Natural killer cell (primary cell): Measurements from ENCODE around the gene ORMDL2. TPM values are rescaled to one million over a fixed set of nuclear protein-coding genes. Genes with fewer than 3 reads are reported as not detected.
"Not testable (repeated sequence)": the region's sequence is repeated elsewhere in the genome, so short reads cannot be mapped to it uniquely, and the experiment has no call there.

Experiments used
- ATAC-seq, 3 donors: fragments of 150-1000 bp in 2 of 3; fragments of 200-7000 bp in 1 of 3; cut with Tn5 transposase; 1 replicate in 1 of 3; 2 replicates in 2 of 3; pipeline ENCODE4 v1.10.0; 2021; ENCODE audit warnings: mild to moderate bottlenecking in 2 of 3, moderate library complexity in 2 of 3
- DNase-seq, 2 donors: peaks; one replicate each; pipeline versions ENCODE4 v3.0.0 to v3.0.0-alpha.2; 2013 to 2021; ENCODE audit warnings: mixed read lengths in 1 of 2
- H3K27ac ChIP-seq: one replicate; pipeline ENCODE4 v1.5.1; 2013; ENCODE audit warnings: mild to moderate bottlenecking, low read length
- H3K27me3 ChIP-seq: one replicate; pipeline ENCODE4 v1.6.1; 2013; ENCODE audit warnings: low read length; ENCODE audit not compliant: control insufficient read depth, insufficient read depth
- H3K36me3 ChIP-seq: one replicate; pipeline ENCODE4 v1.6.1; 2013; ENCODE audit warnings: low read length; ENCODE audit not compliant: control insufficient read depth, insufficient read depth
- H3K4me1 ChIP-seq: one replicate; pipeline ENCODE4 v1.6.1; 2013; ENCODE audit warnings: low read length; ENCODE audit not compliant: control insufficient read depth, insufficient read depth
- H3K4me3 ChIP-seq: one replicate; pipeline ENCODE4 v1.5.1; 2013; ENCODE audit warnings: low read length
- H3K9me3 ChIP-seq: one replicate; pipeline ENCODE4 v1.6.1; 2013; ENCODE audit warnings: low read length; ENCODE audit not compliant: control insufficient read depth, insufficient read depth
- H3K27ac Mint-ChIP-seq, 2 donors: one replicate each; pipeline ENCODE4 v1.8.0; 2022; ENCODE audit warnings: mild to moderate bottlenecking in 2 of 2, mixed read lengths in 2 of 2, moderate library complexity in 1 of 2
- H3K27me3 Mint-ChIP-seq, 2 donors: one replicate each; pipeline ENCODE4 v1.8.0; 2022; ENCODE audit warnings: low read depth in 2 of 2, mixed read lengths in 2 of 2
- H3K36me3 Mint-ChIP-seq: one replicate; pipeline ENCODE4 v1.8.0; 2022; ENCODE audit warnings: mixed read lengths
- H3K4me1 Mint-ChIP-seq, 2 donors: one replicate each; pipeline ENCODE4 v1.8.0; 2022; ENCODE audit warnings: mixed read lengths in 2 of 2
- H3K4me3 Mint-ChIP-seq: one replicate; pipeline ENCODE4 v1.8.0; 2022; ENCODE audit warnings: mild to moderate bottlenecking, moderate library complexity, mixed read lengths
- H3K9me3 Mint-ChIP-seq, 2 donors: one replicate each; pipeline ENCODE4 v1.8.0; 2022; ENCODE audit warnings: mixed read lengths in 2 of 2
- WGBS: methylation state at CpG from one replicate; pipeline ENCODE4 v1.1.7; 2013; ENCODE audit warnings: missing lambda C conversion rate; ENCODE audit not compliant: insufficient coverage; 5-methylcytosine and 5-hydroxymethylcytosine counted together
- intact Hi-C: fragments of 100-400 bp; cut with micrococcal nuclease; formaldehyde crosslinking; loops from one replicate; pipeline ENCODE4 v1.14.2; 2022
- total RNA-seq, 4 donors: library from RNA; stranded (reverse); fragments of 120-200 nt in 1 of 4; gene quantifications; one replicate each; pipeline versions ENCODE4 v1.2.3 to v1.2.4, GENCODE V29; 2013 to 2022
- TF ChIP-seq, protein P1 (sequence below): fragments of 200-600 bp; IDR thresholded peaks from one replicate; pipeline ENCODE4 v1.8.0; 2022; ENCODE audit warnings: antibody characterized with exemption

Gene ORMDL2
- total RNA-seq, 3 donors from 2014 or later (not counting 1 experiment from before 2014, with no cell fraction given), result 21.3 to 36.3 (median 23.1) TPM

DNA sequence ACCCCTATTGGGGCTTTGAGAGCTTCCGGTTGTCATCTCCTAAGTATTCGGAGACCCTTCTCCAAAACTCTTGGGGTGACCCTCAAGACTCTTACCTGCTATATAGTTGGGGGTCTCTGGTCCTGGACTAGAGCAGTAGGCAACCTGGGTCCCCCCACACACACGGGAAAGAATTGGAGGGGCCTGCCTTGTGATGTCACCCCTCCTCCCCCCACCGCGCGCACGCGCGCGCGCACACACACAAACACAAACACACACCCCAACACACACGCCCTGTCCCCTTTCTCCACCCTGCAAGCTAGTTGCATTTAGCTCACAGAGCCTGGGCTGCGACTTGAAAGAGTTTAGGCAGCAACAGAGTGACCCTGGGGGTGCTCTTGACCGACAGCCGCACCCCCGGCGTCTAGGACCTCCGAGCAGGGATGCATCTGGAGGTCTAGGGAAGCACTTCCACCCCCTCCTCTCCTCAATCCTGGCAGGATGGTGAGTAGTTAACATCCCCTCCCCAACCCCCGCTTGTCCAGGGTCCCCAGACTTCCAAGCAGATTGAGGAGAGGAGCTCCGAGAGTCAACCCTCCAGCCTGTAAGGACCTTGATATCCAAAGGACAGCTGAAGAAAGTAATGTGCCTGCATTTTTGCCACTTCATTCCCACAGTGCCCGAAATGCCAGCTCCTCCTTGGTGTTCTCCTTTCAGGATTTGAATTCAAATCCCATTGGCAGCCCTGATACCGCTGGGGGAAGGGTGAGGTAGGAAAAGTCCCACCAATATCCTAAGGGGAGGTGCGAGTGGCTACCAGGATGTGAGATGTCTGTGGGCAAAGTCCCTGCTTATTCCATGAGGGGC lies 13.0 kb downstream of the ORMDL2 start:
- Mint-ChIP-seq H3K27me3 (no peaks in the 10 kb centered on the region), H3K9me3 (no peaks in the 10 kb centered on the region), H3K27ac (peak overlapping the region; percentile 91 to 95), H3K4me1 (peaks cover 41 to 53% of the 10 kb centered on the region in 2 donors), H3K36me3 (no peaks in the 10 kb centered on the region), H3K4me3 (peak overlapping the region; percentile 99)
- ATAC-seq (peak in 2 of 3 donors; percentile 14 to 40), DNase-seq (peak; percentile 60 to 69)
- TF ChIP-seq, protein P1, sequence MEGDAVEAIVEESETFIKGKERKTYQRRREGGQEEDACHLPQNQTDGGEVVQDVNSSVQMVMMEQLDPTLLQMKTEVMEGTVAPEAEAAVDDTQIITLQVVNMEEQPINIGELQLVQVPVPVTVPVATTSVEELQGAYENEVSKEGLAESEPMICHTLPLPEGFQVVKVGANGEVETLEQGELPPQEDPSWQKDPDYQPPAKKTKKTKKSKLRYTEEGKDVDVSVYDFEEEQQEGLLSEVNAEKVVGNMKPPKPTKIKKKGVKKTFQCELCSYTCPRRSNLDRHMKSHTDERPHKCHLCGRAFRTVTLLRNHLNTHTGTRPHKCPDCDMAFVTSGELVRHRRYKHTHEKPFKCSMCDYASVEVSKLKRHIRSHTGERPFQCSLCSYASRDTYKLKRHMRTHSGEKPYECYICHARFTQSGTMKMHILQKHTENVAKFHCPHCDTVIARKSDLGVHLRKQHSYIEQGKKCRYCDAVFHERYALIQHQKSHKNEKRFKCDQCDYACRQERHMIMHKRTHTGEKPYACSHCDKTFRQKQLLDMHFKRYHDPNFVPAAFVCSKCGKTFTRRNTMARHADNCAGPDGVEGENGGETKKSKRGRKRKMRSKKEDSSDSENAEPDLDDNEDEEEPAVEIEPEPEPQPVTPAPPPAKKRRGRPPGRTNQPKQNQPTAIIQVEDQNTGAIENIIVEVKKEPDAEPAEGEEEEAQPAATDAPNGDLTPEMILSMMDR, result no peak
- Histone ChIP-seq H3K4me3 (peak overlapping the region; percentile 68), H3K27ac (peak overlapping the region; percentile 61), H3K4me1 (peaks cover 49% of the 10 kb centered on the region), H3K36me3 (peaks cover 2% of the 10 kb centered on the region), H3K27me3 (no peaks in the 10 kb centered on the region), H3K9me3 (no peaks in the 10 kb centered on the region)
- intact Hi-C loops, result no loop called here
- 7% methylated on average over 23 of the region's 23 CpGs for WGBS

DNA sequence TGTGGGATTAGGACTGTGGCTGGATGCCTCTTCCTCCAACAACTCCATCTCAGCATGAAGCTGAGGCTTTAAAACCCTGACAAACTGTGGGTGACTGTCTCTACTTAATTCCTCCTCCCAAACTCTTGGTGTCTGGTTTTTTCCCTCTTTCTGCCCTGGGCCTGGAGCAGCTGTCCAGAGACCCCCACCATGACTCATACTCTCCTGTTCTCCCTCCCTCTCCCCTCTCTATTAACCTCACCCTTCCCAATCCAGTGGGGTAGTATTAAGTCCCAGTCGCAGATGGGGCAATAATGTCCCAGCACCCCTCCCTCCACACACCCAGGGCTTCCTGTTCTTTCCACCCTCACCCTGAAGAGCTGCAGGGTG lies 13.6 kb downstream of the ORMDL2 start:
- peaks cover 2% of the 10 kb centered on the region for H3K36me3 ChIP-seq
- H3K4me1 Mint-ChIP-seq, result peaks cover 39 to 52% of the 10 kb centered on the region in 2 donors
- no peak overlapping the region for H3K27ac ChIP-seq
- TF ChIP-seq, protein P1, result no peak
- no peak for ATAC-seq
- intact Hi-C loops, result no loop called here
- no peak for DNase-seq
- H3K4me3 Mint-ChIP-seq, result peak overlapping the region; percentile 99
- H3K4me1 ChIP-seq, result peaks cover 45% of the 10 kb centered on the region
- H3K9me3 Mint-ChIP-seq, result no peaks in the 10 kb centered on the region
- H3K27me3 Mint-ChIP-seq, result no peaks in the 10 kb centered on the region
- peak overlapping the region; percentile 91 to 95 for H3K27ac Mint-ChIP-seq
- no peak overlapping the region for H3K4me3 ChIP-seq
- 33% methylated on average over 1 of the region's 1 CpG for WGBS
- H3K36me3 Mint-ChIP-seq, result no peaks in the 10 kb centered on the region
- H3K9me3 ChIP-seq, result no peaks in the 10 kb centered on the region
- no peaks in the 10 kb centered on the region for H3K27me3 ChIP-seq

DNA sequence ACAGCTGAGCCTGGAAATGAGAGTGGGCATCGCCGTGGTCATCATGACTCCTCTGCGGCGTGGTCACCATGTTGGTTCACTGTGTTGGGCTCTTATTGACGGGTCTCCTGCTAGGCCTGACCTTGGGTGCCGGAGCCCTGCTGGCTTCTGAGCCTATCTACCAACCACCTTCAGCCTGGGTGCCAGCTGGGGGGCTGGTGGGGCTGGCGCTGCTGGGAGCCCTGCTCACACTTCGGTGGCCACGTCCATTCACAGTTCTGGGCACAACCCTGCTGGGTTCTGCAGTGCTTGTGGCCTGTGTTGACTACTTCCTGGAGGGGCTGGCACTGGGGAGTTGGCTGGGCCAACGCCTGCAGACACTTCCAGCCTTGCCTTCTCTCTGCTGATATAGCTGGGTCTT lies 15.2 kb downstream of the ORMDL2 start:
- H3K27ac ChIP-seq, result no peak overlapping the region
- no peaks in the 10 kb centered on the region for H3K27me3 ChIP-seq
- ATAC-seq (no peak), DNase-seq (no peak)
- Mint-ChIP-seq H3K9me3 (no peaks in the 10 kb centered on the region), H3K27me3 (no peaks in the 10 kb centered on the region), H3K36me3 (no peaks in the 10 kb centered on the region), H3K27ac (no peak overlapping the region), H3K4me1 (peaks cover 29 to 43% of the 10 kb centered on the region in 2 donors), H3K4me3 (no peak overlapping the region)
- no peak overlapping the region for H3K4me3 ChIP-seq
- TF ChIP-seq, protein P1, result no peak
- intact Hi-C loops, result no loop called here
- H3K36me3 ChIP-seq, result no peaks in the 10 kb centered on the region
- no peaks in the 10 kb centered on the region for H3K9me3 ChIP-seq
- 85% methylated on average over 10 of the region's 10 CpGs for WGBS
- peaks cover 29% of the 10 kb centered on the region for H3K4me1 ChIP-seq

DNA sequence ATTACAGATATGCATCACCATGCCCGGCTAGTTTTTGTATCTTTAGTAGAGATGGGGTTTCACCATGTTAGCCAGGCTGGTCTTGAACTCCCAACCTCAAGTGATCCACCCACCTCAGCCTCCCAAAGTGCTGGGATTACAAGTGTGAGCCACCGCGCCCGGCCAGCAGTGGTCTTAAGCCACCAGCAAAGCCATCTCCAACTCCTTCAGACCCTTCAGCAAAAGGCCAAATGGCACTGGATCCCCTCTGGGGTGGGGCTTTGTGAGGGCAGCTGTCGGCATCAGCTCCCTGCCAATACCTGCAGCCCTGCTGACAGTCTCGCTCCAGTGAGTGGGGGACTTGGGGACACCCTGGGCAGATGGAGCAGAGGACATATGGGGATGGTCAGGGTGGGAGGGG lies 16.6 kb downstream of the ORMDL2 start:
- H3K4me3 ChIP-seq, H3K27me3 Mint-ChIP-seq, H3K27ac ChIP-seq, H3K27ac Mint-ChIP-seq, H3K27me3 ChIP-seq, H3K9me3 ChIP-seq, H3K36me3 Mint-ChIP-seq, DNase-seq, ATAC-seq, intact Hi-C loops, H3K36me3 ChIP-seq, H3K4me3 Mint-ChIP-seq, H3K9me3 Mint-ChIP-seq: not testable (repeated sequence)
- 97% methylated on average over 5 of the region's 6 CpGs for WGBS
- peaks cover 18% of the 10 kb centered on the region for H3K4me1 ChIP-seq
- peaks cover 24 to 37% of the 10 kb centered on the region in 2 donors for H3K4me1 Mint-ChIP-seq
